Measurements from ENCODE around the gene ABCA1. TPM values are rescaled to one million over a fixed set of nuclear protein-coding genes. Genes with fewer than 3 reads are reported as not detected.

The ABCA1 gene
- total RNA-seq, 1 experiment from 2014 or later = 0.69 TPM

DNA sequence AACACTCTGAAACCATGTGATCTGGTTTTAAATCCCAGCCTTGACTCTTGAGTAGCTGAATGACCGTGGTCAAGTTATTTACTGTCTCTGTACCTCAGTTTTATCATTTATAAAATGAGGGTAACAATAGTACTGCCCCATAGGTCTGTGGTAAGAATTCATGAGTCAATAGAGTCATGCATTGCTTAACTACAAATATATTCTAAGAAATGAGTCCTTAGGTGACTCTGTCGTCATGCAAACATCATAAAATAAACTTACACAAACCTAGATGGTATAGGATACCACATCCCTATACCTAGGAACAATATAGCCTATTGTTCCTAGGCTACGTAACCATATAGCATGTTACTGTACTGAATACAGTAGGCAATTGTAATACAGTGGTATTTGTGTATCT, 20.3 kb upstream of the ABCA1 start:
- H3K4me1 ChIP-seq (ENCODE audit: insufficient read depth, low read length, poor library complexity, severe bottlenecking) = no peaks in the 10 kb centered on the region
- no peaks in the 10 kb centered on the region for H3K27me3 ChIP-seq (replicated peaks; ENCODE audit: insufficient read depth, low read depth, low read length, poor library complexity)
- BruUV-seq (replicated peaks) = no TSS peak
- intact Hi-C loops (cut with micrococcal nuclease; ENCODE audit: unreplicated experiment) = no loop called here
- TF ChIP-seq, protein P1, sequence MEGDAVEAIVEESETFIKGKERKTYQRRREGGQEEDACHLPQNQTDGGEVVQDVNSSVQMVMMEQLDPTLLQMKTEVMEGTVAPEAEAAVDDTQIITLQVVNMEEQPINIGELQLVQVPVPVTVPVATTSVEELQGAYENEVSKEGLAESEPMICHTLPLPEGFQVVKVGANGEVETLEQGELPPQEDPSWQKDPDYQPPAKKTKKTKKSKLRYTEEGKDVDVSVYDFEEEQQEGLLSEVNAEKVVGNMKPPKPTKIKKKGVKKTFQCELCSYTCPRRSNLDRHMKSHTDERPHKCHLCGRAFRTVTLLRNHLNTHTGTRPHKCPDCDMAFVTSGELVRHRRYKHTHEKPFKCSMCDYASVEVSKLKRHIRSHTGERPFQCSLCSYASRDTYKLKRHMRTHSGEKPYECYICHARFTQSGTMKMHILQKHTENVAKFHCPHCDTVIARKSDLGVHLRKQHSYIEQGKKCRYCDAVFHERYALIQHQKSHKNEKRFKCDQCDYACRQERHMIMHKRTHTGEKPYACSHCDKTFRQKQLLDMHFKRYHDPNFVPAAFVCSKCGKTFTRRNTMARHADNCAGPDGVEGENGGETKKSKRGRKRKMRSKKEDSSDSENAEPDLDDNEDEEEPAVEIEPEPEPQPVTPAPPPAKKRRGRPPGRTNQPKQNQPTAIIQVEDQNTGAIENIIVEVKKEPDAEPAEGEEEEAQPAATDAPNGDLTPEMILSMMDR (conservative IDR thresholded peaks at IDR 0.05; ENCODE audit: low read depth, low read length) = no peak
- no peak for TF ChIP-seq EZH2 (IDR thresholded peaks at IDR 0.05; ENCODE audit: borderline replicate concordance, low read depth, low read length, poor library complexity, severe bottlenecking)
- ChIA-PET CTCF (no interaction called here), POLR2A (ENCODE audit: low non-redundant PET) (no interaction called here)
- H3K4me3 ChIP-seq (ENCODE audit: low read depth, low read length, poor library complexity, severe bottlenecking) = no peak overlapping the region
- no peaks in the 10 kb centered on the region for H3K36me3 ChIP-seq (ENCODE audit: insufficient read depth, low read length, poor library complexity, severe bottlenecking)
- H3K27ac ChIP-seq (ENCODE audit: low read depth, low read length, poor library complexity, severe bottlenecking) = no peak overlapping the region
- no peaks in the 10 kb centered on the region for H3K9me3 ChIP-seq (ENCODE audit: low read depth, low read length, poor library complexity, severe bottlenecking)
- no peak for DNase-seq (ENCODE audit: low spot score)

DNA sequence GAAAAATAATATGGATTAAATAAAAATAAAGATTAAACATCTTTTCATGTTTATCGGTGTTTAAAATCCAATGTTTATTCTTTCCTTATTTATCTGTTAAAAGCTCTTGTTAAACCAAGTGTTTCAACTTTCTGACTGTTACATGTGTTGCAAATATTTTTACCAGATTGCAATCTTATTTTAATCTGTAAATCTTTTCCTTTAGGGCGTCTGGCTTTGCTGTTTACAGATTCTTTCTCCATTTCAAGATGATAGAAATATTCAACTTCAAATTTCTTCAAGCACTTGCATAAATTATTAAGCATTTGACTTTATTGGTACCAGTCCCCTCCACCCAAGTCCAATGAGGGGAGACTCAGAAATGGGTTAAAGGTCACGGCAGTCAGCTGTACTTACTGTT, 16.9 kb upstream of the ABCA1 start:
- TF ChIP-seq EZH2 (IDR thresholded peaks at IDR 0.05; ENCODE audit: borderline replicate concordance, low read depth, low read length, poor library complexity, severe bottlenecking) = no peak
- TF ChIP-seq, protein P1 (conservative IDR thresholded peaks at IDR 0.05; ENCODE audit: low read depth, low read length) = no peak
- ChIA-PET POLR2A (ENCODE audit: low non-redundant PET) (interaction anchor here (0.7 kb wide), 1 partner anchor 271 kb away, joined by 9 read pairs; no protein-coding TSS in a partner anchor), CTCF (no interaction called here)
- BruUV-seq (replicated peaks) = no TSS peak
- intact Hi-C loops (cut with micrococcal nuclease; ENCODE audit: unreplicated experiment) = no loop called here
- Histone ChIP-seq H3K4me3 (ENCODE audit: low read depth, low read length, poor library complexity, severe bottlenecking) (no peak overlapping the region), H3K9me3 (ENCODE audit: low read depth, low read length, poor library complexity, severe bottlenecking) (no peaks in the 10 kb centered on the region), H3K36me3 (ENCODE audit: insufficient read depth, low read length, poor library complexity, severe bottlenecking) (no peaks in the 10 kb centered on the region), H3K27ac (ENCODE audit: low read depth, low read length, poor library complexity, severe bottlenecking) (no peak overlapping the region), H3K4me1 (ENCODE audit: insufficient read depth, low read length, poor library complexity, severe bottlenecking) (no peaks in the 10 kb centered on the region), H3K27me3 (replicated peaks; ENCODE audit: insufficient read depth, low read depth, low read length, poor library complexity) (no peaks in the 10 kb centered on the region)
- no peak for DNase-seq (ENCODE audit: low spot score)

DNA sequence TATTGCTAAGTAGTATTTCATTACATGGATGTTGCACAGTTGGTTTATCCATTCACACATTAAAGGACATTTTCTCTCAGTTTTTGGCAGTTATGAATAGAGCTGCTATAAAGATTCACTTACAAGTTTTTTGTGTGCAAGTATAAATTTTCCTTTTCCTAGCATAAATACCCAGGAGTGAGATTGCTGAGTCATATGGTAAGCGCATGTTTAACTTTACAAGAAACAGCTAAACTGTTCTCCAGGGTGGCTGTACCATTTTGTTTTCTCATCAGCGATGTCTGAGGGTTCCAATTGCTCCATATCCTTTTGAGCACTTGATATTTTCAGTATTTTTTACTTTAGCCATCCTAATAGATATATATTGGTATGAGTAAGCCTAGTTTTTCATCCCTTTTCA, 16.4 kb upstream of the ABCA1 start:
- POLR2A ChIA-PET (ENCODE audit: low non-redundant PET) = no interaction called here
- H3K9me3 ChIP-seq (ENCODE audit: low read depth, low read length, poor library complexity, severe bottlenecking) = no peaks in the 10 kb centered on the region
- no peaks in the 10 kb centered on the region for H3K27me3 ChIP-seq (replicated peaks; ENCODE audit: insufficient read depth, low read depth, low read length, poor library complexity)
- H3K27ac ChIP-seq (ENCODE audit: low read depth, low read length, poor library complexity, severe bottlenecking) = no peak overlapping the region
- H3K4me3 ChIP-seq (ENCODE audit: low read depth, low read length, poor library complexity, severe bottlenecking) = no peak overlapping the region
- intact Hi-C loops (cut with micrococcal nuclease; ENCODE audit: unreplicated experiment) = no loop called here
- no peak for DNase-seq (ENCODE audit: low spot score)
- TF ChIP-seq, protein P1 (conservative IDR thresholded peaks at IDR 0.05; ENCODE audit: low read depth, low read length) = no peak
- no peak for TF ChIP-seq EZH2 (IDR thresholded peaks at IDR 0.05; ENCODE audit: borderline replicate concordance, low read depth, low read length, poor library complexity, severe bottlenecking)
- CTCF ChIA-PET = no interaction called here
- no TSS peak for BruUV-seq (replicated peaks)
- no peaks in the 10 kb centered on the region for H3K36me3 ChIP-seq (ENCODE audit: insufficient read depth, low read length, poor library complexity, severe bottlenecking)
- H3K4me1 ChIP-seq (ENCODE audit: insufficient read depth, low read length, poor library complexity, severe bottlenecking) = no peaks in the 10 kb centered on the region
